GM19239 (cell line): ENCODE results near the gene PPOX.

Experiments
- DNase-seq: peaks from one replicate; pipeline ENCODE4 v3.0.0; 2011; ENCODE audit warnings: low spot score; ENCODE audit not compliant: insufficient read length
- FAIRE-seq: peaks from 2 replicates; lab custom pipeline; 2011; peaks lifted over from hg19 to GRCh38; lab: Jason Lieb, UNC

The PPOX gene

GRCh38 chr1:161196111-161196510, 29.9 kb downstream of the PPOX start:
- no peak for FAIRE-seq

GRCh38 chr1:161196521-161197451, 30.6 kb downstream of the PPOX start:
- FAIRE-seq (no peak), DNase-seq (no peak)

More at GRCh38 chr1:161196111-161196510, 29.9 kb downstream of the PPOX start:
- no peak for DNase-seq

GRCh38 chr1:161197560-161198193, 31.5 kb downstream of the PPOX start:
- no peak for DNase-seq

GRCh38 chr1:161198194-161198896, 32.1 kb downstream of the PPOX start:
- DNase-seq = no peak

More at GRCh38 chr1:161197560-161198193, 31.5 kb downstream of the PPOX start:
- no peak for FAIRE-seq

GRCh38 chr1:161198897-161199431, 32.7 kb downstream of the PPOX start, which contains the start of gene ADAMTS4:
Gene ADAMTS4, minus strand, starts transcription at chr1:161199054. Its CDS starts 427 bp downstream, at chr1:161198627.
- no peak for FAIRE-seq
- no peak for DNase-seq

More at GRCh38 chr1:161198194-161198896, 32.1 kb downstream of the PPOX start:
- no peak for FAIRE-seq

- FAIRE-seq (no peak), DNase-seq (no peak)
Measured at GRCh38 chr1:161199506-161200139, 33.4 kb downstream of the PPOX start.

GRCh38 chr1:161200421-161200991, 34.3 kb downstream of the PPOX start:
- FAIRE-seq = no peak
- DNase-seq = no peak

GRCh38 chr1:161200992-161201835, 35.0 kb downstream of the PPOX start:
- FAIRE-seq (no peak), DNase-seq (no peak)

GRCh38 chr1:161201836-161202712, 35.8 kb downstream of the PPOX start, which contains the start of gene NDUFS2:
Gene NDUFS2, plus strand, starts transcription at chr1:161202367. Its CDS starts 19 bp downstream, at chr1:161202386.
- DNase-seq (peak; percentile 93), FAIRE-seq (peak; percentile 97)

- FAIRE-seq = no peak
Measured at GRCh38 chr1:161206411-161207140, 40.4 kb downstream of the PPOX start.

GRCh38 chr1:161207173-161207572, 40.9 kb downstream of the PPOX start:
- no peak for DNase-seq
- no peak for FAIRE-seq

More at GRCh38 chr1:161206411-161207140, 40.4 kb downstream of the PPOX start:
- no peak for DNase-seq

- DNase-seq (peak; percentile 69), FAIRE-seq (peak; percentile 83)
Measured at GRCh38 chr1:161209790-161210409, 43.7 kb downstream of the PPOX start.

GRCh38 chr1:161214369-161214768, 48.1 kb downstream of the PPOX start:
- DNase-seq = no peak
- no peak for FAIRE-seq

- DNase-seq (no peak), FAIRE-seq (no peak)
Measured at GRCh38 chr1:161215076-161215475, 48.9 kb downstream of the PPOX start, which contains the start of gene FCER1G. Gene FCER1G, plus strand, starts transcription at chr1:161215295. Its CDS starts 27 bp downstream, at chr1:161215322.

GRCh38 chr1:161216945-161217712, 50.9 kb downstream of the PPOX start:
- DNase-seq (peak; percentile 53), FAIRE-seq (peak; percentile 85)
